ENCODE measurements around the gene FBXW12.

Gene FBXW12

DNA sequence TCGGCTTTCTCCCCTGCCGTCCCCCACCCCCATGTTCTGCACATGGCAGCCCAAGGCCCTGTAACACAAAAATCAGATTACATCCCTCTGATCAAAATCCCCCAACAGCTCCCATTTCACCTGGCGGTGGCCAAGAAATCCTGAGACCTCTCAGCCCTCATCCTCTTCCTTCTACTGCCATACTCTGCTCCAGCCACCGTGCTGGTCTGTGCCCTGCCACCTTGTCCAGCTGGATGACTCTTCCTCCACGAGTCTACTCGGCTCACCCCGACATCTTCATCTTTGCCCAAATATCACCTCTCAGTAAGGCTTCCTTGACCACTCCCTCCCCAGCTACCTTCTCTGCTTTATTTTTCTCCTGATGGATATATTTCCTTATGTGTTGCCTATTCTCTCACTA is 64.8 kb downstream of the FBXW12 start:
- DNase-seq, result no peak

GRCh38 chr3:48437812-48438211 is 65.8 kb downstream of the FBXW12 start:
- no peak for DNase-seq

- peak; percentile 94 for DNase-seq
Observed at GRCh38 chr3:48439820-48440589, 68.0 kb downstream of the FBXW12 start, which contains the start of the genes CCDC51 and TMA7. CCDC51 (minus strand) TSS chr3:48440119; CDS start chr3:48435128, 4,991 bp downstream. TMA7 (plus strand) TSS chr3:48440257; CDS start chr3:48440297, 40 bp downstream.

GRCh38 chr3:48440590-48440958 is 68.6 kb downstream of the FBXW12 start:
- DNase-seq, result no peak

- no peak for DNase-seq
Observed at GRCh38 chr3:48441940-48442339, 69.9 kb downstream of the FBXW12 start.

Measured in T1000 (cell line).